HG03439 (cell line): Measurements from ENCODE around the gene TAAR9.

ENCODE experiments used
- ATAC-seq: cut with Tn5 transposase; IDR thresholded peaks from one replicate; pipeline ENCODE4 v1.9.1; 2021; ENCODE audit warnings: mild to moderate bottlenecking, moderate library complexity; ENCODE audit not compliant: unreplicated experiment

TAAR9 gene

GRCh38 chr6:132587424-132587823 lies 49.3 kb downstream of the TAAR9 start:
- ATAC-seq, result no peak
